WTC11 (cell line): ENCODE results near the gene SH3BGRL3. TPM values are rescaled to one million over a fixed set of nuclear protein-coding genes. Genes with fewer than 3 reads are reported as not detected.

Source experiments
- ATAC-seq: fragments of 200-7000 bp; cut with Tn5 transposase; 2 replicates; pipeline ENCODE4 v1.10.0; 2021; ENCODE audit warnings: mild to moderate bottlenecking, moderate library complexity
- CTCF ChIA-PET: fragments of 300-600 bp; sonication (Branson Sonifier 250); formaldehyde crosslinking; loops from one replicate; lab custom pipeline; 2021; ENCODE audit warnings: antibody characterized with exemption; lab: Charles Lee
- POLR2A ChIA-PET: fragments of 350-600 bp; sonication (Branson Sonifier 250); formaldehyde crosslinking; loops from one replicate; lab custom pipeline; 2021; ENCODE audit warnings: antibody characterized with exemption; lab: Charles Lee
- DNase-seq: peaks from one replicate; pipeline ENCODE4 v3.0.0; 2021; ENCODE audit warnings: low spot score
- H3K27ac Mint-ChIP-seq: 2 replicates; pipeline ENCODE4 v1.8.0; 2021; ENCODE audit warnings: mixed read lengths
- H3K27me3 Mint-ChIP-seq: 2 replicates; pipeline ENCODE4 v1.8.0; 2021; ENCODE audit warnings: low read depth, mild to moderate bottlenecking, moderate library complexity, mixed read lengths
- H3K36me3 Mint-ChIP-seq: 2 replicates; pipeline ENCODE4 v1.8.0; 2021; ENCODE audit warnings: mixed read lengths
- H3K4me1 Mint-ChIP-seq: 2 replicates; pipeline ENCODE4 v1.8.0; 2022; ENCODE audit warnings: mixed read lengths
- H3K4me3 Mint-ChIP-seq: 2 replicates; pipeline ENCODE4 v1.8.0; 2021; ENCODE audit warnings: mild to moderate bottlenecking, moderate library complexity, mixed read lengths
- H3K9me3 Mint-ChIP-seq: 2 replicates; pipeline ENCODE4 v1.8.0; 2021; ENCODE audit warnings: mixed read lengths
- CREM ChIP-seq: sonication (generic); formaldehyde crosslinking; IDR thresholded peaks from 2 replicates; pipeline ENCODE4 v1.8.1; 2022; ENCODE audit warnings: mild to moderate bottlenecking, missing genetic modification reagents, moderate library complexity
- FOXK1 ChIP-seq: sonication (generic); formaldehyde crosslinking; IDR thresholded peaks from 2 replicates; pipeline ENCODE4 v1.8.0; 2022; ENCODE audit warnings: mild to moderate bottlenecking, moderate library complexity, missing genetic modification reagents
- FOXP1 ChIP-seq: sonication (generic); formaldehyde crosslinking; IDR thresholded peaks from 2 replicates; pipeline ENCODE4 v1.8.0; 2022; ENCODE audit warnings: missing genetic modification reagents, mild to moderate bottlenecking, moderate library complexity, borderline replicate concordance
- JAZF1 ChIP-seq: fragments of 250-450 bp; sonication (Bioruptor Pico); IDR thresholded peaks from 2 replicates; pipeline ENCODE4 v1.9.0; 2021; ENCODE audit warnings: moderate library complexity, mild to moderate bottlenecking, inconsistent platforms
- NFATC4 ChIP-seq: fragments of 250-450 bp; sonication (Bioruptor Pico); IDR thresholded peaks from 2 replicates; pipeline ENCODE4 v1.9.0; 2021; ENCODE audit warnings: mild to moderate bottlenecking
- NR1H2 ChIP-seq: sonication (generic); formaldehyde crosslinking; IDR thresholded peaks from 2 replicates; pipeline ENCODE4 v1.9.0; 2021; ENCODE audit warnings: mild to moderate bottlenecking, moderate library complexity, missing genetic modification reagents
- OVOL2 ChIP-seq: fragments of 250-450 bp; sonication (Bioruptor Pico); IDR thresholded peaks from 2 replicates; pipeline ENCODE4 v1.9.0; 2021; ENCODE audit warnings: mild to moderate bottlenecking, borderline replicate concordance
- PRRX2 ChIP-seq: fragments of 250-450 bp; sonication (Bioruptor Pico); IDR thresholded peaks from 2 replicates; pipeline ENCODE4 v1.8.0; 2021; ENCODE audit warnings: mild to moderate bottlenecking
- RORB ChIP-seq: fragments of 250-450 bp; sonication (Bioruptor Pico); IDR thresholded peaks from 2 replicates; pipeline ENCODE4 v1.9.0; 2021; ENCODE audit warnings: mild to moderate bottlenecking
- SP1 ChIP-seq: sonication (generic); formaldehyde crosslinking; conservative IDR thresholded peaks from 2 replicates; pipeline ENCODE4 v1.8.1; 2022; ENCODE audit warnings: missing genetic modification reagents
- TP53 ChIP-seq: sonication (generic); formaldehyde crosslinking; IDR thresholded peaks from 2 replicates; pipeline ENCODE4 v1.8.1; 2023; ENCODE audit warnings: mild to moderate bottlenecking, missing genetic modification reagents
- ZNF423 ChIP-seq: fragments of 250-450 bp; sonication (Bioruptor Pico); IDR thresholded peaks from 2 replicates; pipeline ENCODE4 v2.1.2; 2022; ENCODE audit warnings: mild to moderate bottlenecking, moderate library complexity
- ZNF512 ChIP-seq: sonication (generic); formaldehyde crosslinking; IDR thresholded peaks from 2 replicates; pipeline ENCODE4 v1.8.1; 2022; ENCODE audit warnings: missing genetic modification reagents, borderline replicate concordance
- total RNA-seq: library from RNA; stranded (reverse); gene quantifications from 3 replicates; pipeline ENCODE4 v1.2.3, GENCODE V29; 2021
- TF ChIP-seq, protein P1 (sequence below): sonication (generic); formaldehyde crosslinking; IDR thresholded peaks from 2 replicates; pipeline ENCODE4 v1.8.1; 2023; ENCODE audit warnings: mild to moderate bottlenecking, missing genetic modification reagents, borderline replicate concordance
- TF ChIP-seq, protein P2 (sequence below): sonication (generic); formaldehyde crosslinking; IDR thresholded peaks from 2 replicates; pipeline ENCODE4 v1.8.0; 2022; ENCODE audit warnings: mild to moderate bottlenecking, missing genetic modification reagents

SH3BGRL3 gene
- total RNA-seq, 1 experiment from 2014 or later: 70.8 TPM

GRCh38 chr1:26281091-26281958 lies 1.4 kb downstream of the SH3BGRL3 start:
- Mint-ChIP-seq H3K36me3 (peaks cover 24% of the 10 kb centered on the region), H3K27ac (peak overlapping the region; percentile 96), H3K27me3 (no peaks in the 10 kb centered on the region), H3K4me3 (peak overlapping the region; percentile 85), H3K9me3 (no peaks in the 10 kb centered on the region), H3K4me1 (peaks cover 45% of the 10 kb centered on the region)
- TF ChIP-seq, protein P1, sequence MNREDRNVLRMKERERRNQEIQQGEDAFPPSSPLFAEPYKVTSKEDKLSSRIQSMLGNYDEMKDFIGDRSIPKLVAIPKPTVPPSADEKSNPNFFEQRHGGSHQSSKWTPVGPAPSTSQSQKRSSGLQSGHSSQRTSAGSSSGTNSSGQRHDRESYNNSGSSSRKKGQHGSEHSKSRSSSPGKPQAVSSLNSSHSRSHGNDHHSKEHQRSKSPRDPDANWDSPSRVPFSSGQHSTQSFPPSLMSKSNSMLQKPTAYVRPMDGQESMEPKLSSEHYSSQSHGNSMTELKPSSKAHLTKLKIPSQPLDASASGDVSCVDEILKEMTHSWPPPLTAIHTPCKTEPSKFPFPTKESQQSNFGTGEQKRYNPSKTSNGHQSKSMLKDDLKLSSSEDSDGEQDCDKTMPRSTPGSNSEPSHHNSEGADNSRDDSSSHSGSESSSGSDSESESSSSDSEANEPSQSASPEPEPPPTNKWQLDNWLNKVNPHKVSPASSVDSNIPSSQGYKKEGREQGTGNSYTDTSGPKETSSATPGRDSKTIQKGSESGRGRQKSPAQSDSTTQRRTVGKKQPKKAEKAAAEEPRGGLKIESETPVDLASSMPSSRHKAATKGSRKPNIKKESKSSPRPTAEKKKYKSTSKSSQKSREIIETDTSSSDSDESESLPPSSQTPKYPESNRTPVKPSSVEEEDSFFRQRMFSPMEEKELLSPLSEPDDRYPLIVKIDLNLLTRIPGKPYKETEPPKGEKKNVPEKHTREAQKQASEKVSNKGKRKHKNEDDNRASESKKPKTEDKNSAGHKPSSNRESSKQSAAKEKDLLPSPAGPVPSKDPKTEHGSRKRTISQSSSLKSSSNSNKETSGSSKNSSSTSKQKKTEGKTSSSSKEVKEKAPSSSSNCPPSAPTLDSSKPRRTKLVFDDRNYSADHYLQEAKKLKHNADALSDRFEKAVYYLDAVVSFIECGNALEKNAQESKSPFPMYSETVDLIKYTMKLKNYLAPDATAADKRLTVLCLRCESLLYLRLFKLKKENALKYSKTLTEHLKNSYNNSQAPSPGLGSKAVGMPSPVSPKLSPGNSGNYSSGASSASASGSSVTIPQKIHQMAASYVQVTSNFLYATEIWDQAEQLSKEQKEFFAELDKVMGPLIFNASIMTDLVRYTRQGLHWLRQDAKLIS: no peak
- no peak for TF ChIP-seq JAZF1
- no peak for TF ChIP-seq ZNF423 (CRISPR knock-in tag)
- TF ChIP-seq NFATC4 (CRISPR knock-in tag): no peak
- TF ChIP-seq FOXP1: no peak
- TF ChIP-seq TP53 (CRISPR knock-in tag): no peak
- TF ChIP-seq OVOL2: no peak
- TF ChIP-seq PRRX2: no peak
- no peak for TF ChIP-seq CREM (CRISPR knock-in tag)
- TF ChIP-seq, protein P2, sequence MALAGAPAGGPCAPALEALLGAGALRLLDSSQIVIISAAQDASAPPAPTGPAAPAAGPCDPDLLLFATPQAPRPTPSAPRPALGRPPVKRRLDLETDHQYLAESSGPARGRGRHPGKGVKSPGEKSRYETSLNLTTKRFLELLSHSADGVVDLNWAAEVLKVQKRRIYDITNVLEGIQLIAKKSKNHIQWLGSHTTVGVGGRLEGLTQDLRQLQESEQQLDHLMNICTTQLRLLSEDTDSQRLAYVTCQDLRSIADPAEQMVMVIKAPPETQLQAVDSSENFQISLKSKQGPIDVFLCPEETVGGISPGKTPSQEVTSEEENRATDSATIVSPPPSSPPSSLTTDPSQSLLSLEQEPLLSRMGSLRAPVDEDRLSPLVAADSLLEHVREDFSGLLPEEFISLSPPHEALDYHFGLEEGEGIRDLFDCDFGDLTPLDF (CRISPR knock-in tag): no peak
- no peak for TF ChIP-seq RORB (CRISPR knock-in tag)
- TF ChIP-seq NR1H2: no peak
- TF ChIP-seq SP1 (CRISPR knock-in tag): no peak
- POLR2A ChIA-PET: interaction anchor here (0.9 to 1.2 kb wide), 2 partner anchors 37 to 47 kb away, joined by 3 to 5 read pairs; partner anchors contain the start of genes CD52 and CEP85
- CTCF ChIA-PET: interaction anchor here (0.6 to 11.1 kb wide), 18 partner anchors 9 to 717 kb away, joined by 3 to 306 read pairs (median 4); partner anchors contain the start of genes CATSPER4, CD52, CEP85 and CNKSR1
- DNase-seq: no peak
- ATAC-seq: no peak

- peaks cover 45% of the 10 kb centered on the region for H3K4me1 Mint-ChIP-seq
- TF ChIP-seq FOXK1 (CRISPR knock-in tag) (peak; percentile 48; the same call in 1 of the 2 replicates), ZNF512 (no peak)
- peaks cover 18% of the 10 kb centered on the region for H3K36me3 Mint-ChIP-seq
- no peaks in the 10 kb centered on the region for H3K27me3 Mint-ChIP-seq
- CTCF ChIA-PET: interaction anchor here (0.6 to 11.1 kb wide), 16 partner anchors 8 to 716 kb away, joined by 3 to 306 read pairs (median 6); partner anchors contain the start of genes CATSPER4, CD52 and CEP85
- POLR2A ChIA-PET: interaction anchor here (0.5 to 1.2 kb wide), 3 partner anchors 10 to 47 kb away, joined by 3 to 5 read pairs (median 3); partner anchors contain the start of genes CD52 and CEP85
- DNase-seq (peak; percentile 82), ATAC-seq (peak; percentile 40)
- peak overlapping the region; percentile 85 for H3K4me3 Mint-ChIP-seq
- no peaks in the 10 kb centered on the region for H3K9me3 Mint-ChIP-seq
- peak overlapping the region; percentile 96 for H3K27ac Mint-ChIP-seq
Observed at GRCh38 chr1:26281971-26282370, 2.1 kb downstream of the SH3BGRL3 start.
